Neural cell (in vitro differentiated cells): ENCODE data around the gene TEX11. TPM values are rescaled to one million over a fixed set of nuclear protein-coding genes. Genes with fewer than 3 reads are reported as not detected.

Source experiments
- H2AFZ ChIP-seq: fragments of 200-600, 300-800 bp; sonication (generic), shearing (Covaris generic); 2 replicates; pipeline ENCODE4 v1.6.0; 2014; ENCODE audit warnings: low read depth, mild to moderate bottlenecking, antibody characterized with exemption, low read length, moderate library complexity
- H3F3A ChIP-seq: fragments of 200-600 bp; shearing (Covaris generic); 2 replicates; pipeline ENCODE4 v1.6.1; 2016; ENCODE audit warnings: mild to moderate bottlenecking, moderate library complexity, mixed read lengths, antibody characterized with exemption, low read length; ENCODE audit not compliant: insufficient read depth, poor library complexity, severe bottlenecking
- H3K27ac ChIP-seq: fragments of 200-600, 300-800 bp; sonication (generic), shearing (Covaris generic); 2 replicates; pipeline ENCODE4 v1.5.1; 2014; ENCODE audit warnings: mild to moderate bottlenecking, low read length, moderate library complexity
- H3K27me3 ChIP-seq: fragments of 300-800, 200-600 bp; sonication (generic), shearing (Covaris generic); 2 replicates; pipeline ENCODE4 v1.6.0; 2014; ENCODE audit warnings: mild to moderate bottlenecking, low read depth, low read length, moderate library complexity; ENCODE audit not compliant: insufficient read depth
- H3K36me3 ChIP-seq: fragments of 300-800, 200-600 bp; sonication (generic), shearing (Covaris generic); 2 replicates; pipeline ENCODE4 v1.5.1; 2014; ENCODE audit warnings: mild to moderate bottlenecking, antibody characterized with exemption, low read length, moderate library complexity; ENCODE audit not compliant: insufficient read depth
- H3K4me2 ChIP-seq: fragments of 300-800, 200-600 bp; sonication (generic), shearing (Covaris generic); 2 replicates; pipeline ENCODE4 v1.6.0; 2014; ENCODE audit warnings: mild to moderate bottlenecking, low read length
- H3K4me3 ChIP-seq: fragments of 300-800, 200-600 bp; sonication (generic), shearing (Covaris generic); 2 replicates; pipeline ENCODE4 v1.5.1; 2014; ENCODE audit warnings: mild to moderate bottlenecking, low read length, moderate library complexity
- H3K79me2 ChIP-seq: fragments of 200-600 bp; shearing (Covaris generic); replicated peaks from 2 replicates; pipeline ENCODE4 v1.6.0; 2014; ENCODE audit warnings: mild to moderate bottlenecking, low read length, moderate library complexity; ENCODE audit not compliant: insufficient read depth
- H3K9ac ChIP-seq: fragments of 300-800, 200-600 bp; sonication (generic), shearing (Covaris generic); 2 replicates; pipeline ENCODE4 v1.6.1; 2016; ENCODE audit warnings: mild to moderate bottlenecking, low read length, mixed read lengths
- H3K9me2 ChIP-seq: fragments of 200-600 bp; shearing (Covaris generic); 2 replicates; pipeline ENCODE4 v1.6.1; 2016; ENCODE audit warnings: mild to moderate bottlenecking, low read length, mixed read lengths; ENCODE audit not compliant: insufficient read depth
- H3K9me3 ChIP-seq: fragments of 200-600, 300-800 bp; sonication (generic), shearing (Covaris generic); 2 replicates; pipeline ENCODE4 v1.6.1; 2016; ENCODE audit warnings: mild to moderate bottlenecking, mixed run types, low read length, moderate library complexity, mixed read lengths
- H4K20me1 ChIP-seq: fragments of 200-600 bp; shearing (Covaris generic); 2 replicates; pipeline ENCODE4 v1.6.1; 2016; ENCODE audit warnings: mild to moderate bottlenecking, mixed run types; ENCODE audit not compliant: insufficient read depth
- EP300 ChIP-seq: fragments of 450-650 bp; conservative IDR thresholded peaks from 2 replicates; pipeline ENCODE4 v1.6.1; 2014; ENCODE audit warnings: antibody characterized with exemption, mild to moderate bottlenecking, moderate library complexity; ENCODE audit not compliant: poor library complexity, severe bottlenecking
- EZH2 ChIP-seq: fragments of 200-600, 300-800 bp; shearing (Covaris generic), sonication (generic); IDR thresholded peaks from 2 replicates; pipeline ENCODE4 v1.6.1; 2014; ENCODE audit warnings: antibody characterized with exemption, low read length, borderline replicate concordance, mild to moderate bottlenecking; ENCODE audit not compliant: insufficient read depth, poor library complexity, severe bottlenecking
- MXI1 ChIP-seq: fragments of 450-650 bp; conservative IDR thresholded peaks from 2 replicates; pipeline ENCODE4 v1.6.1; 2014; ENCODE audit warnings: antibody characterized with exemption, mild to moderate bottlenecking; ENCODE audit not compliant: poor library complexity, severe bottlenecking
- POLR2AphosphoS5 ChIP-seq: IDR thresholded peaks from 2 replicates; pipeline ENCODE4 v1.6.1; 2012
- RAD21 ChIP-seq: fragments of 450-650 bp; conservative IDR thresholded peaks from 2 replicates; pipeline ENCODE4 v1.6.1; 2014; ENCODE audit warnings: antibody characterized with exemption, mild to moderate bottlenecking, moderate library complexity
- SMC3 ChIP-seq: fragments of 450-650 bp; conservative IDR thresholded peaks from 2 replicates; pipeline ENCODE4 v1.6.1; 2014; ENCODE audit warnings: antibody characterized with exemption, mild to moderate bottlenecking, moderate library complexity; ENCODE audit not compliant: poor library complexity
- polyA plus RNA-seq: library from polyadenylated mRNA; depleted of rRNA; stranded (reverse); fragments of >200 nt; gene quantifications from 2 replicates; pipeline ENCODE4 v1.2.3, GENCODE V29; 2014
- TF ChIP-seq, protein P1 (sequence below): IDR thresholded peaks from 2 replicates; pipeline ENCODE4 v1.6.1; 2012; ENCODE audit warnings: borderline replicate concordance

TEX11 gene
- polyA plus RNA-seq, 1 donor from 2014 or later, result not detected

DNA sequence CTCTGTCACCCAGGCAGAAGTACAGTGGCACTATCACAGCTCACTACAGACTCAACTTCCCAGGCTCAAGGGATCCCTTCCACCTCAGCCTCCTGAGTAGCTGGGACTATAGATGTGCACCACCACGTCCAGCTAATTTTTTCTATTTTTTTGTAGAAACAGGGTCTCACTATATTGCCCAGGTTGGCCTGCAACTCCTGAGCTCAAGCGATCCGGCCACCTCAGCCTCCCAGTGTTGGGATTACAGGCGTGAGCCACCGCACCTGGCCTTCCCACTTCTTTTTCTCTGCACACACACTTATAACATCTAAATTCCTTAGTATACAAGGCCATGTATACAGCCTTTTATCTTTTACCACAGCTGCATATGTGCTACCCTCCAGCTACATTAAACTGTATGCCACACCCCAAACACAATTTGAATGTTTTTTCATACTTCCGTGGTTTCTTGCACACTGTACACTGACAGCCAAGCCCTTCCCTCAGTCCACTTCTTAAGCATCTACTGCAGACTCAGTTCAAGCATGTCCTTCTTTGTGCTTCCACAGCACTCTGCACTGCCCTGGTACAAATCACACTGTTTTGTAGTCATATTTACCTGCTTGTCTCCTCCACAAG, 15.9 kb upstream of the TEX11 start:
- Histone ChIP-seq H3K36me3 (no peaks in the 10 kb centered on the region), H3F3A (no peaks in the 10 kb centered on the region), H2AFZ (no peak overlapping the region), H3K9ac (no peak overlapping the region), H4K20me1 (no peaks in the 10 kb centered on the region), H3K27me3 (no peaks in the 10 kb centered on the region), H3K4me3 (no peak overlapping the region), H3K9me3 (no peaks in the 10 kb centered on the region), H3K4me2 (no peak overlapping the region), H3K27ac (no peak overlapping the region), H3K9me2 (no peaks in the 10 kb centered on the region), H3K79me2 (no peaks in the 10 kb centered on the region)
- no peak for TF ChIP-seq SMC3
- no peak for TF ChIP-seq MXI1
- TF ChIP-seq EZH2, result no peak
- TF ChIP-seq, protein P1, sequence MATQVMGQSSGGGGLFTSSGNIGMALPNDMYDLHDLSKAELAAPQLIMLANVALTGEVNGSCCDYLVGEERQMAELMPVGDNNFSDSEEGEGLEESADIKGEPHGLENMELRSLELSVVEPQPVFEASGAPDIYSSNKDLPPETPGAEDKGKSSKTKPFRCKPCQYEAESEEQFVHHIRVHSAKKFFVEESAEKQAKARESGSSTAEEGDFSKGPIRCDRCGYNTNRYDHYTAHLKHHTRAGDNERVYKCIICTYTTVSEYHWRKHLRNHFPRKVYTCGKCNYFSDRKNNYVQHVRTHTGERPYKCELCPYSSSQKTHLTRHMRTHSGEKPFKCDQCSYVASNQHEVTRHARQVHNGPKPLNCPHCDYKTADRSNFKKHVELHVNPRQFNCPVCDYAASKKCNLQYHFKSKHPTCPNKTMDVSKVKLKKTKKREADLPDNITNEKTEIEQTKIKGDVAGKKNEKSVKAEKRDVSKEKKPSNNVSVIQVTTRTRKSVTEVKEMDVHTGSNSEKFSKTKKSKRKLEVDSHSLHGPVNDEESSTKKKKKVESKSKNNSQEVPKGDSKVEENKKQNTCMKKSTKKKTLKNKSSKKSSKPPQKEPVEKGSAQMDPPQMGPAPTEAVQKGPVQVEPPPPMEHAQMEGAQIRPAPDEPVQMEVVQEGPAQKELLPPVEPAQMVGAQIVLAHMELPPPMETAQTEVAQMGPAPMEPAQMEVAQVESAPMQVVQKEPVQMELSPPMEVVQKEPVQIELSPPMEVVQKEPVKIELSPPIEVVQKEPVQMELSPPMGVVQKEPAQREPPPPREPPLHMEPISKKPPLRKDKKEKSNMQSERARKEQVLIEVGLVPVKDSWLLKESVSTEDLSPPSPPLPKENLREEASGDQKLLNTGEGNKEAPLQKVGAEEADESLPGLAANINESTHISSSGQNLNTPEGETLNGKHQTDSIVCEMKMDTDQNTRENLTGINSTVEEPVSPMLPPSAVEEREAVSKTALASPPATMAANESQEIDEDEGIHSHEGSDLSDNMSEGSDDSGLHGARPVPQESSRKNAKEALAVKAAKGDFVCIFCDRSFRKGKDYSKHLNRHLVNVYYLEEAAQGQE, result no peak
- TF ChIP-seq EP300, result no peak
- no peak for TF ChIP-seq RAD21

DNA sequence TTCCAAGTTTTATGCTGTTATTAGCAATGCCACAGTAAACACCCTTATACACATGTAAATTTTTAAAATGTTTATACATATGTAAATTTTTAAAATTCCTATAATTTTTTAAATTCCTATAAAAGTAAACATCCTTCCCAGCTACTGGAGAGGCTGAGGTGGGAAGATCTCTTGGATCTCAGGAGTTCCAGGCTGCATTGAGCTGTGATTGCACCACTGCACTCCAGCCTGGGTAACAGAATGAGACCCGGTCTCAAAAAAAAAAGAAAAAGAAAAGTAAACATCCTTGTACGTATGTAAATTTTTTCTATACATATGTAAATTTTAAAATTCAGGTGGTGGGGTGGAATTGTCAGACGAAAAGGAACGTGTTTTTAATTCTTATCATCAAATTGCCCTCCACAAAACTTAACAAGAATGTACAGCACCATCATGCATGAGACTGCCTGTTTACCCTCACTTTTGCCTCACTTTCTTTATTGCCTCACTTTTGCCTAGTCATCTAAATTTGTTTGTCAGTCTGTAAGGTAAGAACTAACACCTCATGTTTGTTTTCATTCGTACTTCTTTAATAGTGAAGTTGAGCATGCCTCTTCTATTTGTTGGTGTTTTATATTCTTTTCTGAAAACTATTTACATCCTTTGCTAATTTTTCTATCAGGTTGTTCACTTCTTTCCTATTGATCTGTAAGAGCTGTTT, 14.4 kb upstream of the TEX11 start:
- TF ChIP-seq POLR2AphosphoS5, result no peak
- Histone ChIP-seq H3K4me3 (no peak overlapping the region), H4K20me1 (no peaks in the 10 kb centered on the region), H3K9ac (no peak overlapping the region), H3K79me2 (no peaks in the 10 kb centered on the region), H3K27ac (no peak overlapping the region), H3K27me3 (no peaks in the 10 kb centered on the region), H3K4me2 (no peak overlapping the region), H2AFZ (no peak overlapping the region), H3F3A (no peaks in the 10 kb centered on the region), H3K9me3 (no peaks in the 10 kb centered on the region), H3K36me3 (no peaks in the 10 kb centered on the region), H3K9me2 (no peaks in the 10 kb centered on the region)

DNA sequence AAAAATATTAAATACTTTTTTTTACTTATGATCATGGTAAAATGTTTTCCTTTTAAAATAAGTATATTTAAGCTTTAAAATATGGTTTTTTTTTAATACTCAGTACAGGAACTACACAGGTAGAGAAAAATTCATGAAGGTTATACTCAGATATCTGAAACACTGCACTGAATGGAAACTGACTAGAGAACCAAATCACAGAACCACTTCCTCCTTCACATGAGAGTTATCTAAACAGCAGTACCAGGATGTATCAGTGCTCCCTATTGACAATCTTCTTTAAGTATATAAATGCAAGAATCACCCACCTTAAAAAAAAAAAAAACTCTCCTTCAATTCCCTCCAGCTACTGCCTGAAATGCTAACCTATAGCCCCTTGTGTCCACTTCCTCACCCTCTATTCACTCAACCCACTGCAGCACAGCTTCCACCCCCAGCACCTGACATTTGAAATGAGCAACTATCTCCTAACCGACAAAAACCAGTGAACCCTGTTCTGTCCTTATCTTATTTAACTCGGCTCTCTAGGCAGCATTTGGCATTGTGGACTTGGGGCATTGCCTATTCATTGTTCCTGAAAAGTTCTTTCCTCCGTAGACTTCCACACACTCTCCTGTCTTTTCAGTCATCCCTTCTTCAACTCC, 13.3 kb upstream of the TEX11 start:
- Histone ChIP-seq H3K27ac (no peak overlapping the region), H3F3A (no peaks in the 10 kb centered on the region), H2AFZ (no peak overlapping the region), H3K4me3 (no peak overlapping the region), H3K27me3 (no peaks in the 10 kb centered on the region), H3K9me2 (no peaks in the 10 kb centered on the region), H4K20me1 (no peaks in the 10 kb centered on the region), H3K4me2 (no peak overlapping the region), H3K9me3 (no peaks in the 10 kb centered on the region), H3K9ac (no peak overlapping the region), H3K36me3 (no peaks in the 10 kb centered on the region), H3K79me2 (no peaks in the 10 kb centered on the region)
- TF ChIP-seq, protein P1, result no peak
